CD1c-positive myeloid dendritic cell (primary cell): Measurements from ENCODE around the gene ZCCHC8.

Experiments used
- DNase-seq: peaks from one replicate; pipeline ENCODE4 v3.0.0-alpha.2; 2016; ENCODE audit errors: extremely low spot score

ZCCHC8 gene

GRCh38 chr12:122427403-122427802, 73.3 kb downstream of the ZCCHC8 start:
- no peak for DNase-seq

- peak; percentile 54 for DNase-seq
These were observed 77.2 kb downstream of the ZCCHC8 start for GRCh38 chr12:122423258-122424165.

- DNase-seq = no peak
These were observed 77.9 kb downstream of the ZCCHC8 start for GRCh38 chr12:122422730-122423257.

- DNase-seq = peak; percentile 80
These were observed 78.7 kb downstream of the ZCCHC8 start, which contains the start of gene CLIP1 for GRCh38 chr12:122421821-122422729. TSS of gene CLIP1 (minus strand) at chr12:122422669. CDS start at chr12:122380452, 42,217 bp downstream.
